Fibroblast of lung (primary cell): ENCODE results near the gene GCLM. TPM values are rescaled to one million over a fixed set of nuclear protein-coding genes. Genes with fewer than 3 reads are reported as not detected.

Experiments
- DNase-seq, 2 donors: peaks; one replicate each; pipeline versions ENCODE4 v3.0.0 to v3.0.0-alpha.2; 2010; ENCODE audit warnings: low read depth in 2 of 2
- H2AFZ ChIP-seq: 2 replicates; pipeline ENCODE4 v1.5.1; 2012; ENCODE audit warnings: low read length, control low read depth, inconsistent platforms
- H3K27ac ChIP-seq: 2 replicates; pipeline ENCODE4 v1.5.1; 2011; ENCODE audit warnings: low read length, control low read depth; ENCODE audit not compliant: insufficient read depth
- H3K27me3 ChIP-seq: 2 replicates; pipeline ENCODE4 v1.5.1; 2011; ENCODE audit warnings: mild to moderate bottlenecking, low read length; ENCODE audit not compliant: control insufficient read depth, insufficient read depth
- H3K36me3 ChIP-seq: 2 replicates; pipeline ENCODE4 v1.5.1; 2011; ENCODE audit warnings: low read length; ENCODE audit not compliant: control insufficient read depth, insufficient read depth
- H3K4me1 ChIP-seq: 2 replicates; pipeline ENCODE4 v1.5.1; 2011; ENCODE audit warnings: low read length; ENCODE audit not compliant: control insufficient read depth, insufficient read depth; ENCODE audit errors: extremely low read depth
- H3K4me2 ChIP-seq: 2 replicates; pipeline ENCODE4 v1.5.1; 2011; ENCODE audit warnings: low read length, control low read depth; ENCODE audit not compliant: insufficient read depth; ENCODE audit errors: extremely low read depth
- H3K4me3 ChIP-seq, 4 experiments: fragments of 200-600 bp in 1 of 4; sonication (generic) in 1 of 4; replicated peaks in 1 of 4; 2 replicates each; pipeline ENCODE4 v1.5.1; 2011 to 2016; ENCODE audit warnings: low read length in 4 of 4, low read depth in 3 of 4, mild to moderate bottlenecking in 3 of 4, control low read depth in 2 of 4, inconsistent platforms in 1 of 4, mixed read lengths in 1 of 4; ENCODE audit not compliant: insufficient read depth in 1 of 4; ENCODE audit errors: control extremely low read depth in 1 of 4
- H3K79me2 ChIP-seq: 2 replicates; pipeline ENCODE4 v1.5.1; 2012; ENCODE audit warnings: mild to moderate bottlenecking, low read length, inconsistent platforms; ENCODE audit not compliant: control insufficient read depth, insufficient read depth
- H3K9ac ChIP-seq: 2 replicates; pipeline ENCODE4 v1.5.1; 2011; ENCODE audit warnings: mild to moderate bottlenecking, low read length, control low read depth; ENCODE audit not compliant: insufficient read depth
- H3K9me3 ChIP-seq: 2 replicates; pipeline ENCODE4 v1.5.1; 2012; ENCODE audit warnings: low read depth, low read length; ENCODE audit not compliant: control insufficient read depth, insufficient read depth
- H4K20me1 ChIP-seq: 2 replicates; pipeline ENCODE4 v1.5.1; 2011; ENCODE audit warnings: low read length; ENCODE audit not compliant: control insufficient read depth, insufficient read depth; ENCODE audit errors: extremely low read depth
- EZH2 ChIP-seq: IDR thresholded peaks from 2 replicates; pipeline ENCODE4 v1.5.1; 2012; ENCODE audit warnings: low read length, control low read depth, mild to moderate bottlenecking; ENCODE audit errors: missing control alignments
- polyA plus RNA-seq, 2 donors: library from polyadenylated mRNA; depleted of rRNA in 1 of 2; stranded (reverse) in 1 of 2; unstranded in 1 of 2; fragments of >200 nt; gene quantifications; 2 replicates each; pipeline ENCODE4 v1.2.1, GENCODE V29; 2011 to 2012; ENCODE audit warnings: missing spikeins in 1 of 2
- total RNA-seq: library from RNA; depleted of rRNA; stranded (reverse); fragments of >200 nt; gene quantifications from 2 replicates; pipeline ENCODE4 v1.2.1, GENCODE V29; 2014
- TF ChIP-seq, protein P1 (sequence below), 2 donors: IDR thresholded peaks in 1 of 2; conservative IDR thresholded peaks in 1 of 2; 1 replicate in 1 of 2; 2 replicates in 1 of 2; pipeline ENCODE4 v1.5.1; 2011 to 2012; ENCODE audit warnings: low read length in 2 of 2, control low read depth in 1 of 2, inconsistent platforms in 1 of 2, low read depth in 1 of 2, mild to moderate bottlenecking in 1 of 2

GCLM gene
- total and polyA plus RNA-seq, 2 donors (not counting 1 experiment from before 2014, with no cell fraction given), result 28.6 to 45.4 TPM

GRCh38 chr1:93878501-93878888 lies 30.7 kb downstream of the GCLM start:
- H3K9ac ChIP-seq, result peak overlapping the region; percentile 96
- H3K27me3 ChIP-seq, result no peaks in the 10 kb centered on the region
- no peaks in the 10 kb centered on the region for H3K9me3 ChIP-seq
- H3K4me3 ChIP-seq, result peak overlapping the region; percentile 81 to 100 (median 96)
- H3K36me3 ChIP-seq, result peaks cover 7% of the 10 kb centered on the region
- H3K4me1 ChIP-seq, result peaks cover 4% of the 10 kb centered on the region
- peak overlapping the region; percentile 36 for H3K4me2 ChIP-seq
- no peak for TF ChIP-seq EZH2
- TF ChIP-seq, protein P1, sequence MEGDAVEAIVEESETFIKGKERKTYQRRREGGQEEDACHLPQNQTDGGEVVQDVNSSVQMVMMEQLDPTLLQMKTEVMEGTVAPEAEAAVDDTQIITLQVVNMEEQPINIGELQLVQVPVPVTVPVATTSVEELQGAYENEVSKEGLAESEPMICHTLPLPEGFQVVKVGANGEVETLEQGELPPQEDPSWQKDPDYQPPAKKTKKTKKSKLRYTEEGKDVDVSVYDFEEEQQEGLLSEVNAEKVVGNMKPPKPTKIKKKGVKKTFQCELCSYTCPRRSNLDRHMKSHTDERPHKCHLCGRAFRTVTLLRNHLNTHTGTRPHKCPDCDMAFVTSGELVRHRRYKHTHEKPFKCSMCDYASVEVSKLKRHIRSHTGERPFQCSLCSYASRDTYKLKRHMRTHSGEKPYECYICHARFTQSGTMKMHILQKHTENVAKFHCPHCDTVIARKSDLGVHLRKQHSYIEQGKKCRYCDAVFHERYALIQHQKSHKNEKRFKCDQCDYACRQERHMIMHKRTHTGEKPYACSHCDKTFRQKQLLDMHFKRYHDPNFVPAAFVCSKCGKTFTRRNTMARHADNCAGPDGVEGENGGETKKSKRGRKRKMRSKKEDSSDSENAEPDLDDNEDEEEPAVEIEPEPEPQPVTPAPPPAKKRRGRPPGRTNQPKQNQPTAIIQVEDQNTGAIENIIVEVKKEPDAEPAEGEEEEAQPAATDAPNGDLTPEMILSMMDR (conservative IDR thresholded peaks at IDR 0.05 in 1 of 2, IDR thresholded peaks at IDR 0.05 in 1 of 2; ENCODE audit: low read depth in 1 of 2, low read length in 2 of 2), result no peak
- H3K27ac ChIP-seq, result peak overlapping the region; percentile 94
- H3K79me2 ChIP-seq, result peaks cover 31% of the 10 kb centered on the region
- H2AFZ ChIP-seq, result peak overlapping the region; percentile 80
- peak; percentile 7 to 41 for DNase-seq
- H4K20me1 ChIP-seq, result peaks cover 3% of the 10 kb centered on the region

DNA sequence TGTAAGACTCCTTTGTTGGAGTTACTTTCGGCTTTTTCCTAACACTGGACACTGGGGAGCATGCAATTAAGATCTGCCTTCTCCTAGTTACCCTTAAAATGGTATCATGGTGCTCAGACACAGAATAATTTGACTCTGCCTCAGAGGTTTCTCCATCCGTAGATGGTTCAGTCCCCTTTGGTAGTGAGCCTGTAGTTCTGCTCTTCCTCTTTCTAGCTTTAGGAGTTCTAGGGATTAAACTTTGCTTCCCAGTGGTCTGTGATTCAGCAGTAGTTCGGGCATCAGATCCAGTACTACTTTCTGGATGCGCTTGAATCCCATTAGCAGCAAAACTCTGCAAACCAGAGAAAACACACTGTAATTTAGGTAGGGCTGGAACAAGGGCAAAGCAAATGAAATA lies 31.7 kb downstream of the GCLM start:
- Histone ChIP-seq H4K20me1 (peaks cover 3% of the 10 kb centered on the region), H3K4me3 (peak overlapping the region in 2 of 4 experiments; percentile 98 to 100), H3K9ac (no peak overlapping the region), H3K79me2 (peaks cover 31% of the 10 kb centered on the region), H3K9me3 (no peaks in the 10 kb centered on the region), H3K27me3 (no peaks in the 10 kb centered on the region), H2AFZ (no peak overlapping the region), H3K27ac (no peak overlapping the region), H3K4me1 (peaks cover 4% of the 10 kb centered on the region), H3K36me3 (peaks cover 9% of the 10 kb centered on the region), H3K4me2 (peak overlapping the region; percentile 36)
- DNase-seq, result no peak
- no peak for TF ChIP-seq EZH2
- TF ChIP-seq, protein P1 (conservative IDR thresholded peaks at IDR 0.05 in 1 of 2, IDR thresholded peaks at IDR 0.05 in 1 of 2; ENCODE audit: low read depth in 1 of 2, low read length in 2 of 2), result no peak

GRCh38 chr1:93876244-93876643 lies 33.0 kb downstream of the GCLM start:
- no peak overlapping the region for H2AFZ ChIP-seq
- no peak for TF ChIP-seq EZH2
- TF ChIP-seq, protein P1 (conservative IDR thresholded peaks at IDR 0.05 in 1 of 2, IDR thresholded peaks at IDR 0.05 in 1 of 2; ENCODE audit: low read depth in 1 of 2, low read length in 2 of 2), result no peak
- no peak overlapping the region for H3K4me2 ChIP-seq
- peaks cover 12% of the 10 kb centered on the region for H3K36me3 ChIP-seq
- no peak overlapping the region for H3K27ac ChIP-seq
- H3K79me2 ChIP-seq, result peaks cover 31% of the 10 kb centered on the region
- DNase-seq, result no peak
- no peaks in the 10 kb centered on the region for H3K27me3 ChIP-seq
- H3K9ac ChIP-seq, result no peak overlapping the region
- H3K4me3 ChIP-seq, result no peak overlapping the region
- no peaks in the 10 kb centered on the region for H3K9me3 ChIP-seq
- peaks cover 3% of the 10 kb centered on the region for H4K20me1 ChIP-seq
- peaks cover 4% of the 10 kb centered on the region for H3K4me1 ChIP-seq
